ENCODE data around the gene ACTRT3. TPM values are rescaled to one million over a fixed set of nuclear protein-coding genes. Genes with fewer than 3 reads are reported as not detected.
A peak's percentile ranks its signal among the peaks of the same experiment; 100 is the strongest.

ACTRT3 gene
- total RNA-seq, 2 experiments from 2014 or later = 1.2 TPM; not detected in 1

DNA sequence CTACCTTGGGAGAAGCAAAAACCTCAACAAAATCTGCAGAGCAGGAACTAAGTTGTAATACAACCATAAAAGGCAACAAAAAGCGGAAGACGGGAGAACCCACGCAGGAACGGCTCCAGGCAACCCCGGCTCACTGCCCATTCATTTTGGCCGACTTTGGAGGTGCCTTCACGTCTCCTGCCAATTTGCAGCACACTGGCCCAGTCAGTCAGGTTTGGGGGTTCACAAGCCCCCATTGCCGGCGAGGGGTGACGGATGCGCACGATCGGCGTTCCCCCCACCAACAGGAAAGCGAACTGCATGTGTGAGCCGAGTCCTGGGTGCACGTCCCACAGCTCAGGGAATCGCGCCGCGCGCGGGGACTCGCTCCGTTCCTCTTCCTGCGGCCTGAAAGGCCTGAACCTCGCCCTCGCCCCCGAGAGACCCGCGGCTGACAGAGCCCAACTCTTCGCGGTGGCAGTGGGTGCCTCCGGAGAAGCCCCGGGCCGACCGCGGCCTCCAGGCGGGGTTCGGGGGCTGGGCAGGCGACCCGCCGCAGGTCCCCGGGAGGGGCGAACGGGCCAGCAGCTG, 5.0 kb downstream of the ACTRT3 start:
- peak; percentile 35 for DNase-seq (ENCODE audit: low spot score)
- peak overlapping the region; percentile 90 for H2AFZ ChIP-seq (ENCODE audit: low read length)
- no peaks in the 10 kb centered on the region for H4K20me1 ChIP-seq (ENCODE audit: insufficient read depth, low read length)
- ChIA-PET POLR2A (interaction anchor here (0.6 to 1.0 kb wide), 9 partner anchors 9 to 644 kb away, joined by 3 to 6 read pairs (median 4); partner anchors contain the start of gene MYNN), CTCF (ENCODE audit: unreplicated experiment) (interaction anchor here (1.0 kb wide), 1 partner anchor 294 kb away, joined by 3 read pairs; no protein-coding TSS in a partner anchor)
- no peaks in the 10 kb centered on the region for H3K9me2 ChIP-seq (ENCODE audit: insufficient read depth, low read length)
- intact Hi-C loops (cut with micrococcal nuclease; ENCODE audit: unreplicated experiment) = loop anchor here (2.0 to 5.0 kb wide), 5 partner anchors 48 to 548 kb away; partner anchors contain the start of genes LRRC34, LRRIQ4 and SEC62
- BruUV-seq (replicated peaks) = TSS peak; percentile 99
- H3K27ac ChIP-seq (ENCODE audit: low read depth, low read length, poor library complexity, severe bottlenecking) = peak overlapping the region; percentile 28
- H3K4me3 ChIP-seq (ENCODE audit: low read depth, low read length, poor library complexity, severe bottlenecking) = peak overlapping the region; percentile 70
- H3K36me3 ChIP-seq (ENCODE audit: insufficient read depth, low read length) = no peaks in the 10 kb centered on the region; the same call in 1 of the 2 replicates
- H3K4me1 ChIP-seq (ENCODE audit: insufficient read depth, low read length, poor library complexity, severe bottlenecking) = peaks cover 20% of the 10 kb centered on the region
- H3K79me2 ChIP-seq (ENCODE audit: insufficient read depth, low read depth, low read length) = no peaks in the 10 kb centered on the region
- H3K9me3 ChIP-seq (ENCODE audit: low read length) = peaks cover 8% of the 10 kb centered on the region
- peak overlapping the region; percentile 85 for H3K4me2 ChIP-seq (ENCODE audit: low read length)
- TF ChIP-seq, protein P1, sequence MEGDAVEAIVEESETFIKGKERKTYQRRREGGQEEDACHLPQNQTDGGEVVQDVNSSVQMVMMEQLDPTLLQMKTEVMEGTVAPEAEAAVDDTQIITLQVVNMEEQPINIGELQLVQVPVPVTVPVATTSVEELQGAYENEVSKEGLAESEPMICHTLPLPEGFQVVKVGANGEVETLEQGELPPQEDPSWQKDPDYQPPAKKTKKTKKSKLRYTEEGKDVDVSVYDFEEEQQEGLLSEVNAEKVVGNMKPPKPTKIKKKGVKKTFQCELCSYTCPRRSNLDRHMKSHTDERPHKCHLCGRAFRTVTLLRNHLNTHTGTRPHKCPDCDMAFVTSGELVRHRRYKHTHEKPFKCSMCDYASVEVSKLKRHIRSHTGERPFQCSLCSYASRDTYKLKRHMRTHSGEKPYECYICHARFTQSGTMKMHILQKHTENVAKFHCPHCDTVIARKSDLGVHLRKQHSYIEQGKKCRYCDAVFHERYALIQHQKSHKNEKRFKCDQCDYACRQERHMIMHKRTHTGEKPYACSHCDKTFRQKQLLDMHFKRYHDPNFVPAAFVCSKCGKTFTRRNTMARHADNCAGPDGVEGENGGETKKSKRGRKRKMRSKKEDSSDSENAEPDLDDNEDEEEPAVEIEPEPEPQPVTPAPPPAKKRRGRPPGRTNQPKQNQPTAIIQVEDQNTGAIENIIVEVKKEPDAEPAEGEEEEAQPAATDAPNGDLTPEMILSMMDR (conservative IDR thresholded peaks at IDR 0.05; ENCODE audit: low read length) = no peak
- TF ChIP-seq EZH2phosphoT487 (IDR thresholded peaks at IDR 0.05; ENCODE audit: borderline replicate concordance, low read depth, low read length) = no peak

DNA sequence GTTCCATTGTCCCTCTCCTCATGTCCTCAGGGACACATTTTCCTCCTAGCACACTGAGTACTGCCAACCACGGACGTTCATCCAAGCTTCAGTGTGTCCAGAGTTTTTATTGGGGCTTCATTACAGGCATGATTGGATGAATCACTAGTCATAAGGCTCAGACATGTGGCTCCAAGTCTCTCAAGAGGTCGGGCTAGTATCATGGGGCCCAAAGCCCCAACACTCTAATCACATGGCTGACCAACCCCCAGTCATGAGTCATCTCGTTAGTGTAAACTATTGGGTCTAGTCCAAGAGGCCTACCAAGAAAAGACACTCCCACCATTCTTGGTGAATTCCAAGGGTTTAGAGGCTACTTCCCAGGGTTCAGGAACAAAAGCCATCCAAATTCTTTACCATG, 8.9 kb downstream of the ACTRT3 start:
- H3K36me3 ChIP-seq (ENCODE audit: insufficient read depth, low read length) = no peaks in the 10 kb centered on the region; the same call in 1 of the 2 replicates
- no peak for TF ChIP-seq EZH2phosphoT487 (IDR thresholded peaks at IDR 0.05; ENCODE audit: borderline replicate concordance, low read depth, low read length)
- TF ChIP-seq, protein P1 (conservative IDR thresholded peaks at IDR 0.05; ENCODE audit: low read length) = no peak
- H3K27ac ChIP-seq (ENCODE audit: low read depth, low read length, poor library complexity, severe bottlenecking) = no peak overlapping the region
- no peaks in the 10 kb centered on the region for H3K9me2 ChIP-seq (ENCODE audit: insufficient read depth, low read length)
- H3K9me3 ChIP-seq (ENCODE audit: low read length) = peaks cover 8% of the 10 kb centered on the region
- intact Hi-C loops (cut with micrococcal nuclease; ENCODE audit: unreplicated experiment) = loop anchor here (5.0 kb wide), 3 partner anchors 87 to 552 kb away; no protein-coding TSS in a partner anchor
- CTCF ChIA-PET (ENCODE audit: unreplicated experiment) = no interaction called here
- H3K4me2 ChIP-seq (ENCODE audit: low read length) = no peak overlapping the region
- no peaks in the 10 kb centered on the region for H3K79me2 ChIP-seq (ENCODE audit: insufficient read depth, low read depth, low read length)
- no peak overlapping the region for H2AFZ ChIP-seq (ENCODE audit: low read length)
- DNase-seq (ENCODE audit: low spot score) = no peak
- POLR2A ChIA-PET = interaction anchor here (0.6 to 3.4 kb wide), 4 partner anchors 12 to 326 kb away, joined by 3 to 18 read pairs (median 4); partner anchors contain the start of gene MYNN
- peaks cover 32% of the 10 kb centered on the region for H3K4me1 ChIP-seq (ENCODE audit: insufficient read depth, low read length, poor library complexity, severe bottlenecking)
- no TSS peak for BruUV-seq (replicated peaks)
- no peaks in the 10 kb centered on the region for H4K20me1 ChIP-seq (ENCODE audit: insufficient read depth, low read length)
- H3K4me3 ChIP-seq (ENCODE audit: low read depth, low read length, poor library complexity, severe bottlenecking) = no peak overlapping the region

DNA sequence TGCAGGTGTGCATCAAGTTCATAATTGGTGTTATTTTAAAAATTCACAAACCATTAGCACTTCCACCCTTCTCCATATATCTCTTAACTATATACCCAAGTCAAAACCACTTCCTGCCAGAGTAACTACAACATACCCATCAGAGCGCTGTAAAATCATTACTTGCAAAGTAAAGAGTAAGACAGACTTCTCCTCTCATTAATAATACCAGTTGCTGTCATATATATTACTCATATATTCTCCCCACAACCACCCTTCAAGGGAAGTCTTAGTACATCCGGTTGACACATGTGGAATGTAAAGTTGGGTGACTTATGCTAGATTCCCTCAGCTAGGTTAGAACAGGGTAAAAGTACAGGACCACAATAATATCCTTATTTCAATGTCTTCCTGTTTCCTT, 10.1 kb downstream of the ACTRT3 start:
- peaks cover 8% of the 10 kb centered on the region for H3K9me3 ChIP-seq (ENCODE audit: low read length)
- H2AFZ ChIP-seq (ENCODE audit: low read length) = peak overlapping the region; percentile 69; the same call in 1 of the 2 replicates
- DNase-seq (ENCODE audit: low spot score) = peak; percentile 29
- no peaks in the 10 kb centered on the region; the same call in 1 of the 2 replicates for H3K36me3 ChIP-seq (ENCODE audit: insufficient read depth, low read length)
- H3K4me1 ChIP-seq (ENCODE audit: insufficient read depth, low read length, poor library complexity, severe bottlenecking) = peaks cover 23% of the 10 kb centered on the region
- ChIA-PET CTCF (ENCODE audit: unreplicated experiment) (no interaction called here), POLR2A (interaction anchor here (0.6 to 3.4 kb wide), 5 partner anchors 9 to 1109 kb away, joined by 3 to 18 read pairs (median 5); partner anchors contain the start of gene MYNN)
- no peak overlapping the region for H3K4me3 ChIP-seq (ENCODE audit: low read depth, low read length, poor library complexity, severe bottlenecking)
- H3K79me2 ChIP-seq (ENCODE audit: insufficient read depth, low read depth, low read length) = no peaks in the 10 kb centered on the region
- no TSS peak for BruUV-seq (replicated peaks)
- no peak for TF ChIP-seq EZH2phosphoT487 (IDR thresholded peaks at IDR 0.05; ENCODE audit: borderline replicate concordance, low read depth, low read length)
- TF ChIP-seq, protein P1 (conservative IDR thresholded peaks at IDR 0.05; ENCODE audit: low read length) = no peak
- H3K4me2 ChIP-seq (ENCODE audit: low read length) = peak overlapping the region; percentile 50
- H4K20me1 ChIP-seq (ENCODE audit: insufficient read depth, low read length) = no peaks in the 10 kb centered on the region
- no peaks in the 10 kb centered on the region for H3K9me2 ChIP-seq (ENCODE audit: insufficient read depth, low read length)
- intact Hi-C loops (cut with micrococcal nuclease; ENCODE audit: unreplicated experiment) = no loop called here
- H3K27ac ChIP-seq (ENCODE audit: low read depth, low read length, poor library complexity, severe bottlenecking) = peak overlapping the region; percentile 4
